HG02642 (cell line): ENCODE data around the gene FAM89A.

Experiments
- ATAC-seq: cut with Tn5 transposase; IDR thresholded peaks from one replicate; pipeline ENCODE4 v1.9.1; 2021; ENCODE audit warnings: mild to moderate bottlenecking; ENCODE audit not compliant: unreplicated experiment, poor library complexity

FAM89A gene

DNA sequence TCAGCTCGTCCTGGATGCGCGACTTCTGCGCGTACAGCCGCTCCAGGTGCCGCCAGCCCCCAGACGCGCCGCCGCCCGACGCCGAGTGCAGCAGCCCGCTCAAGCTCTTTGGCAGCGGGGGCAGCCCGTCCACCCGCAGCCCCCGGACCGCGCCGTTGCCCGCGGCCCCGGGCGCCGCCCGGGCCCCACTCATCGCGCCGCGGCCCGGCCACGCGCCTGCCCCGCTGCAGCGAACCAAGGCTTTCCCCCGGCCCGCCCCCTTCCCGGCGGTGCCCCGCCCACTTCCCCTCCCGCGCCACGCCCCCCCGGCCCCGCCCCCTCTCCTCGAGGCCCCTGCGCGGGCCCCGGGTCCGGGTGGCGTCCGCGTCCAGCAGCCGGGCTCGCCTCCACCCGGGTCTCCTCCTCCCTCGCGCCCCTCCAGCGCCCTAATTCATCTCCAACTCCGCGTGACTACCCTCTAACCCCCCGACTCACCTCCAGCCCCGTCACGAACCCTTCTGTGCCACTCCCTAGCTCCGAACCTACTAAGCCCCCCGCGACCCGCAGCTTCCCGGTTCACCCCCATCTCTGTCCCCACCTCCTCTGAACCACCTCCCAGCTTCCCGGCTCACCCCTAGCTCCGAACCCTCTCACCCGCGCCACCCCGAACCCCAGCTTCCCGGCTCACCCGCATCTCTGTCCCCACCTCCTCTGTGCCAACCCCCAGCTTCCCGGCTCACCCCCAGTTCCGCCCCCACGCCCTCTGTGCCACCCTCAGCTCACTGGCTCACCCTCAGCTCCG, at the start of gene FAM89A:
FAM89A (minus strand) TSS at position 236 of the 781 bp plus-strand sequence; CDS start at position 193, 43 bp downstream.
- peak; percentile 71 for ATAC-seq

GRCh38 chr1:231084353-231084752, 44.3 kb upstream of the FAM89A start:
- no peak for ATAC-seq

- ATAC-seq = no peak
These were observed 39.1 kb upstream of the FAM89A start for GRCh38 chr1:231079163-231079562.

- no peak for ATAC-seq
These were observed 38.2 kb upstream of the FAM89A start for GRCh38 chr1:231078250-231078649.

GRCh38 chr1:231076802-231077201, 36.7 kb upstream of the FAM89A start:
- ATAC-seq = no peak

- no peak for ATAC-seq
These were observed 35.4 kb upstream of the FAM89A start for GRCh38 chr1:231075497-231075896.

- no peak for ATAC-seq
These were observed 35.0 kb upstream of the FAM89A start for GRCh38 chr1:231075020-231075419.

- ATAC-seq = no peak
These were observed 34.0 kb upstream of the FAM89A start for GRCh38 chr1:231074046-231074445.

DNA sequence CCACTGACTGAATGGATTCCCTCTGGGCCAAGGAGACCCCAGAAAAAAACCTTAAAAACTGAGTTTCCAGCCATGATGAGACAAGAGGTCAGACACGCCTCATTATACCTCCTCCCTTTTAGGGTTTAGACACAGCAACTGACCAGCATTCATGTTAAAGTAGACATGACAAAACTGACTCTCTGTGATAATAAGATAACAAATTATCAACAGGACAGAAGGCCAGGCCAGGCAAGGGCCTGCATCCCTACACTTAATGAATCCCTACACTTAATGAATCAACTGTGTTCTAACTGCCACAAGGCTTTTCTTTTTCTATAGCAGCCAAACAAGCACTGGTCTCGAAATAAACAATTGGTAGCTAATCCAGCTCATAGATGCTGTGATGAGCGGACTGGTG, 33.3 kb upstream of the FAM89A start:
- no peak for ATAC-seq

DNA sequence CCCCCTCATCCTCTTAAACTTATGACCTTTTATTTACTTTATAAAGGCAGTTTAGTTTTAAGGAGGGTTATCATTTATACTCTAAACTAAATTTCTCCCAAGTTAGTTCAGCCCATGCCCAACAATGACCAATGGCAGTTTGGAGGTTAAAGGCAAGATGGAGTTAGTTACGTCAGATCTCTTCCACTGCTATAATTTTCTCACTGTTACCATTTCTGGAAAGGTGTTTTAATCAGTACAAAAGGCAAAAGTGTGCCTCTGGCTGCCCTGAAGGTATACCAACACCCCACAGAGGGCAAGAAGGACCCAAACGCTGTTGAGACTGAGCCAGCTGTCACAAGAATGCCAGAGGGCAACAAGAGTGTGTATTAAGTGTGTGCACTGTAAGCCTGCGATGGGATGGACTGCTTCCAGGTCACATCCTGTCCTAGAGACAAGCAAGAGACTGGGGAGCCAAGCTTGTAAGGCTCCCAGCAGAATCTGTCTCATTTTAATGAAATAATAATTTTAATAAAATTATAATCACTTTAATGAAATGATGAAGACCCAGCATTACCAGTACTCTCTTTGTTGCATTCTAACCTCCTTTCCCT, 32.5 kb upstream of the FAM89A start:
- no peak for ATAC-seq

DNA sequence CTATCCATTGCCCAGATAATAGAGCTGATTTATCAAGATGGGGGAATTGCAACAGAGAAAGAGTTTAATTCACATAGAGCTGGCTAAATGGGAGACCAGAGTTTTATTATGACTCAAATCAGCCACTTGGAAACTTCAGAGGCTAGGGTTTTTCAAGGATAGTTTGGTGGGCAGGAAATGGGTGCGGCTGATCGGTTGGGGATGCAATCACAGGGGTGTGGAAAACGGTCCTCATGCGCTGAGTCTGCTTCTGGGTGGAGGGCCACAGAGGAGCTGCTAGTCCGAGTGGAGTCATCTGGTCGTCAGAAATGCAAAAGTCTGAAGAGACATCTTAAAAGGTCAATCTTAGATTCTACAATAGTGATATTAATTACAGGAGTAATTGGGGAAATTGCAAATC, 32.0 kb upstream of the FAM89A start:
- ATAC-seq = no peak

- ATAC-seq = no peak
These were observed 30.8 kb upstream of the FAM89A start for GRCh38 chr1:231070758-231071444.

- ATAC-seq = no peak
These were observed 29.3 kb upstream of the FAM89A start for GRCh38 chr1:231069333-231069732.

- no peak for ATAC-seq
These were observed 28.7 kb upstream of the FAM89A start for GRCh38 chr1:231068762-231069161.

GRCh38 chr1:231065510-231066241, 25.6 kb upstream of the FAM89A start:
- ATAC-seq = no peak

DNA sequence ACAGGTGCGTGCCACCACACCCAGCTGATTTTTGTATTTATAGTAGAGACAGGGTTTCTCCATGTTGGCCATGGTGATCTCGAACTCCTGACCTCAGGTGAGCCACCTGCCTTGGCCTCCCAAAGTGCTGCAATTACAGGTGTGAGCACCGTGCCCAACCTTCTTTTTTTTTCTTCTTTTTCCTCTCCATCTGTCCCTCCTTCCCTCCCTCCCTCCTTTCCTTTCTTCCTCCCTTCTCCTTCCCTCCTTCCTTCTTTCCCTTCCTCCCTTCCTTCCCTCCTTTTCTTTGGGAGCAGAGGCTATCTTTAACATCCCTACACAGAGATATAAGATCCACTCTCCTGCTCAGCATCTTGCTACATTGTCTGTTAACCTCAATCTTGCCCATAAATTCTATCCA, 24.4 kb upstream of the FAM89A start:
- ATAC-seq = no peak

GRCh38 chr1:231063331-231063730, 23.3 kb upstream of the FAM89A start:
- ATAC-seq = no peak

DNA sequence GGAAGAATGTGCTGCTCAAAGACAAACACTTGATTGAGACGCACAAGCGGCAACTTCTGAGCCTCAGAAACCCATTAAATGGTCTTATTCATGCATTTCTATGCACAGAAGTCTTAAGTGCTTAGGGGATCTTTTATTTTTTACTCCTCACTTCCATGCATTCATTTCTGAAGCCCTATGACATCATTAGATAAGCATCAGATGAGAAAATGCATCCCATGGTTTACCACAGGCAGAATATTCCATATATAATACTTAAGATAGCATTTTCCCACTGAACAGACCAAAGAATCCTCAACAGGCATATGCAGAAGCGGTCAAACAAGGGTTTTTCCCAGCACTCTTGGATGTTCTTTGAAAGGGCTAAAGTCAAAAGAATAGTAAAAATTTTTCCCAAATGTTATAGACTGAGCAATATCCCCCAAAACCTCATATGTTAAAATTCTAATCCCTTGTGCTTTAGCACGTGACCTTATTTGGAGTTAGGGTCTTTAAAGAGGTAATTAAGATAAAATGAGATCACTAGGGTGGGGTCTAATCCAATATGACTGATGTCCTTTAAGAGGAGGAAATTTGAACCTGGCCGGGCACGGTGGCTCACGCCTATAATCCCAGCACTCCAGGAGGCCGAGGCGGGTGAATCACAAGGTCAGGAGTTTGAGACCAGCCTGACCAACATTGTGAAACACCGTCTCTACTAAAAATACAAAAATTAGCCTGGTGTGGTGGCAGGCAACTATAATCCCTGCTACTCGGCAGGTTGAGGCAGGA, 22.6 kb upstream of the FAM89A start:
- ATAC-seq = no peak

- ATAC-seq = no peak
These were observed 19.6 kb upstream of the FAM89A start for GRCh38 chr1:231059566-231060193.
